ENCODE measurements around the gene ATF6. TPM values are rescaled to one million over a fixed set of nuclear protein-coding genes. Genes with fewer than 3 reads are reported as not detected.

ATF6 gene
- total RNA-seq, 1 experiment from 2014 or later: 10.6 TPM

DNA sequence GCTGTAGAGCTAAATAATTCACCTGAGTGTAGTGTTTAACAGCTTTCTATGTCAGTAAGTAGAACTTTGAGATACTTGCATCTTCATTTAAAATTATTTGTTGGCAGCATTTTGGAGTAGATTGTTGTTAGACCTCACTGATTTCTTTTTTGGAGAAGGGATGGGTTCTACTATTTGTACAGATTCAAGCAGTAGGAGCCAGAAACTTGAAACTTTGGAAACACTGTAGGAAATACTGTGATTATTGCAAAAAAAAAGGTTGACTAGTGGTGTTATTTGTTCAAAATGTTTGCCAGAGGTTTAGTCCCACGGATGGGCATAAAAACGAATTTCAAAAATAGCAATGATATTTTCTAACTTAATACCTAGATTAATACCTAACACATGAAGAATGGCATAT lies 102.7 kb downstream of the ATF6 start:
- Mint-ChIP-seq H3K4me1 (no peaks in the 10 kb centered on the region), H3K9me3 (no peaks in the 10 kb centered on the region), H3K36me3 (no peaks in the 10 kb centered on the region), H3K27me3 (ENCODE audit: low read depth) (no peaks in the 10 kb centered on the region), H3K4me3 (no peak overlapping the region), H3K27ac (no peak overlapping the region)
- DNase-seq (ENCODE audit: low spot score) (no peak), ATAC-seq (no peak)
- ChIA-PET POLR2A (no interaction called here), CTCF (no interaction called here)
- TF ChIP-seq ESRRA (CRISPR knock-in tag; IDR thresholded peaks at IDR 0.05; ENCODE audit: borderline replicate concordance): no peak
- TF ChIP-seq CREB1 (CRISPR knock-in tag; IDR thresholded peaks at IDR 0.05): no peak
- TF ChIP-seq NFE2L1 (CRISPR knock-in tag; IDR thresholded peaks at IDR 0.05): no peak
- TF ChIP-seq, protein P1, sequence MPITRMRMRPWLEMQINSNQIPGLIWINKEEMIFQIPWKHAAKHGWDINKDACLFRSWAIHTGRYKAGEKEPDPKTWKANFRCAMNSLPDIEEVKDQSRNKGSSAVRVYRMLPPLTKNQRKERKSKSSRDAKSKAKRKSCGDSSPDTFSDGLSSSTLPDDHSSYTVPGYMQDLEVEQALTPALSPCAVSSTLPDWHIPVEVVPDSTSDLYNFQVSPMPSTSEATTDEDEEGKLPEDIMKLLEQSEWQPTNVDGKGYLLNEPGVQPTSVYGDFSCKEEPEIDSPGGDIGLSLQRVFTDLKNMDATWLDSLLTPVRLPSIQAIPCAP (CRISPR knock-in tag; IDR thresholded peaks at IDR 0.05): no peak
- TF ChIP-seq NFYB (CRISPR knock-in tag; conservative IDR thresholded peaks at IDR 0.05; ENCODE audit: low read depth): no peak
- TF ChIP-seq, protein P2, sequence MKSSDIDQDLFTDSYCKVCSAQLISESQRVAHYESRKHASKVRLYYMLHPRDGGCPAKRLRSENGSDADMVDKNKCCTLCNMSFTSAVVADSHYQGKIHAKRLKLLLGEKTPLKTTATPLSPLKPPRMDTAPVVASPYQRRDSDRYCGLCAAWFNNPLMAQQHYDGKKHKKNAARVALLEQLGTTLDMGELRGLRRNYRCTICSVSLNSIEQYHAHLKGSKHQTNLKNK (CRISPR knock-in tag; IDR thresholded peaks at IDR 0.05): no peak
- no peak for TF ChIP-seq KAT7 (CRISPR knock-in tag; IDR thresholded peaks at IDR 0.05; ENCODE audit: borderline replicate concordance)
- no peak for TF ChIP-seq GABPB1 (CRISPR knock-in tag; IDR thresholded peaks at IDR 0.05)
- no peak for TF ChIP-seq AR (CRISPR knock-in tag; IDR thresholded peaks at IDR 0.05)
- TF ChIP-seq SOX15 (CRISPR knock-in tag; IDR thresholded peaks at IDR 0.05): no peak
- no peak for TF ChIP-seq NR2C2 (CRISPR knock-in tag; IDR thresholded peaks at IDR 0.05)
- TF ChIP-seq, protein P3, sequence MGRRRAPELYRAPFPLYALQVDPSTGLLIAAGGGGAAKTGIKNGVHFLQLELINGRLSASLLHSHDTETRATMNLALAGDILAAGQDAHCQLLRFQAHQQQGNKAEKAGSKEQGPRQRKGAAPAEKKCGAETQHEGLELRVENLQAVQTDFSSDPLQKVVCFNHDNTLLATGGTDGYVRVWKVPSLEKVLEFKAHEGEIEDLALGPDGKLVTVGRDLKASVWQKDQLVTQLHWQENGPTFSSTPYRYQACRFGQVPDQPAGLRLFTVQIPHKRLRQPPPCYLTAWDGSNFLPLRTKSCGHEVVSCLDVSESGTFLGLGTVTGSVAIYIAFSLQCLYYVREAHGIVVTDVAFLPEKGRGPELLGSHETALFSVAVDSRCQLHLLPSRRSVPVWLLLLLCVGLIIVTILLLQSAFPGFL (CRISPR knock-in tag; IDR thresholded peaks at IDR 0.05; ENCODE audit: borderline replicate concordance): no peak
- no peak for TF ChIP-seq HMGA2 (CRISPR knock-in tag; IDR thresholded peaks at IDR 0.05)
- TF ChIP-seq, protein P4, sequence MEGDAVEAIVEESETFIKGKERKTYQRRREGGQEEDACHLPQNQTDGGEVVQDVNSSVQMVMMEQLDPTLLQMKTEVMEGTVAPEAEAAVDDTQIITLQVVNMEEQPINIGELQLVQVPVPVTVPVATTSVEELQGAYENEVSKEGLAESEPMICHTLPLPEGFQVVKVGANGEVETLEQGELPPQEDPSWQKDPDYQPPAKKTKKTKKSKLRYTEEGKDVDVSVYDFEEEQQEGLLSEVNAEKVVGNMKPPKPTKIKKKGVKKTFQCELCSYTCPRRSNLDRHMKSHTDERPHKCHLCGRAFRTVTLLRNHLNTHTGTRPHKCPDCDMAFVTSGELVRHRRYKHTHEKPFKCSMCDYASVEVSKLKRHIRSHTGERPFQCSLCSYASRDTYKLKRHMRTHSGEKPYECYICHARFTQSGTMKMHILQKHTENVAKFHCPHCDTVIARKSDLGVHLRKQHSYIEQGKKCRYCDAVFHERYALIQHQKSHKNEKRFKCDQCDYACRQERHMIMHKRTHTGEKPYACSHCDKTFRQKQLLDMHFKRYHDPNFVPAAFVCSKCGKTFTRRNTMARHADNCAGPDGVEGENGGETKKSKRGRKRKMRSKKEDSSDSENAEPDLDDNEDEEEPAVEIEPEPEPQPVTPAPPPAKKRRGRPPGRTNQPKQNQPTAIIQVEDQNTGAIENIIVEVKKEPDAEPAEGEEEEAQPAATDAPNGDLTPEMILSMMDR (IDR thresholded peaks at IDR 0.05): no peak
- no peak for TF ChIP-seq IRF2 (CRISPR knock-in tag; IDR thresholded peaks at IDR 0.05; ENCODE audit: borderline replicate concordance, low read depth)

DNA sequence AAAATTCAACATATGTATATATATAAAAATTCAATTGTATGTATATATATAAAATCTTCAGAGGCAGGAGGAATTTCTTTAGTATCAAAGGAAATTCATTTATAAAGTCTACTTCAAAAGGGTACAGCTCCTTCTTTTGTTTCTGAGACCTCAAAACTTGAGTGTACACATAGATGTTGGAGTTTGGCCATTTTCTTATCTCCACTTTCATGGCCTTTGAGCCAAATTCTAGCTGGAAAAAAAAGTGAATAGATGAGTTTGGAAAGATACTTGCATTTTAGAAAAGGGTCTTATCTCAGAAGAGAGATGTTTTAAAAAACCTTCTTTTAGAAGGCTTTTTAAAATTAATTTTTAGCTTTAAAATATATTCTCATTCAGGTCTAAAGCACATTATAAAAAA lies 103.2 kb downstream of the ATF6 start:
- Mint-ChIP-seq H3K9me3 (no peaks in the 10 kb centered on the region), H3K36me3 (no peaks in the 10 kb centered on the region), H3K4me1 (no peaks in the 10 kb centered on the region), H3K27me3 (ENCODE audit: low read depth) (no peaks in the 10 kb centered on the region), H3K4me3 (no peak overlapping the region), H3K27ac (no peak overlapping the region)
- ChIA-PET CTCF (no interaction called here), POLR2A (no interaction called here)
- no peak for TF ChIP-seq CBFB (CRISPR knock-in tag; IDR thresholded peaks at IDR 0.05; ENCODE audit: low read depth)
- no peak for ATAC-seq
- DNase-seq (ENCODE audit: low spot score): no peak

DNA sequence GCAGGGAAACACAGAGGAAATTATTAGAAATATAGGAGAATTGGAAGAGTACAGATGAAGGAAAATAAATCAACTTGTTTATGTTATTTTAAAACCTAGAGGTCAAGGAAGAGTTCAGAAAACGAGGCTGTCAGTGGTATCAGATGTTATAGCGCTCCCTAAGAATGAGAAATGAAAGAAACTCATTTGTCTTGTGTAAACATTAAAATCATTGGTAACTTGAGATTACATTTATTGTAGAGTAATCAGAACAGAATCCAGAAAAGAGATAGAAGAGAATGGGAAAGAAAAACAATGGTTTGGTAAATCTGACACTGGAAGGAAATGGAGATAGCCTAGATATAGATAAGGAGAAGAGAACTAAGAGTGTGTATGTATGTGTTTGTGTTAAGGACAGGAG lies 106.4 kb downstream of the ATF6 start:
- Mint-ChIP-seq H3K4me1 (no peaks in the 10 kb centered on the region), H3K36me3 (no peaks in the 10 kb centered on the region), H3K4me3 (no peak overlapping the region), H3K27ac (no peak overlapping the region), H3K27me3 (ENCODE audit: low read depth) (no peaks in the 10 kb centered on the region), H3K9me3 (no peaks in the 10 kb centered on the region)
- POLR2A ChIA-PET: no interaction called here
- DNase-seq (ENCODE audit: low spot score) (no peak), ATAC-seq (no peak)
- CTCF ChIA-PET: no interaction called here
- no peak for TF ChIP-seq USF1 (CRISPR knock-in tag; IDR thresholded peaks at IDR 0.05)
- no peak for TF ChIP-seq EMX1 (CRISPR knock-in tag; IDR thresholded peaks at IDR 0.05)
- no peak for TF ChIP-seq CREB1 (CRISPR knock-in tag; IDR thresholded peaks at IDR 0.05)
- no peak for TF ChIP-seq ATF3 (CRISPR knock-in tag; conservative IDR thresholded peaks at IDR 0.05)
- TF ChIP-seq HMGA2 (CRISPR knock-in tag; IDR thresholded peaks at IDR 0.05): no peak
- TF ChIP-seq ZNF425 (CRISPR knock-in tag; conservative IDR thresholded peaks at IDR 0.05): no peak
- no peak for TF ChIP-seq ZNF219 (CRISPR knock-in tag; IDR thresholded peaks at IDR 0.05; ENCODE audit: borderline replicate concordance)
- TF ChIP-seq ZBTB43 (CRISPR knock-in tag; IDR thresholded peaks at IDR 0.05): no peak
- no peak for TF ChIP-seq ZNF416 (CRISPR knock-in tag; IDR thresholded peaks at IDR 0.05)

Data from WTC11 (cell line).